ENCODE data around the gene PCDHGC3.

The PCDHGC3 gene

GRCh38 chr5:141485321-141486055 lies 9.7 kb downstream of the PCDHGC3 start:
- DNase-seq: no peak

DNA sequence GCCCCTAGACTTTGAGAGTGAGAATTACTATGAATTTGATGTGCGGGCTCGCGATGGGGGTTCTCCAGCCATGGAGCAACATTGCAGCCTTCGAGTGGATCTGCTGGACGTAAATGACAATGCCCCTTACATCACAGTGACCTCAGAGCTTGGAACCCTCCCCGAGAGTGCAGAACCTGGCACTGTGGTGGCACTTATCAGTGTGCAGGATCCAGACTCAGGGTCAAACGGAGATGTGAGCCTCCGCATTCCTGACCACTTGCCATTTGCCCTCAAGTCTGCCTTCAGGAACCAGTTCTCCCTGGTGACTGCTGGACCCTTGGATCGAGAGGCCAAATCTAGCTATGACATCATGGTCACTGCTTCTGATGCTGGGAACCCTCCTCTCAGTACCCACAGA lies 10.3 kb downstream of the PCDHGC3 start:
- DNase-seq: no peak

GRCh38 chr5:141487131-141487530 lies 11.4 kb downstream of the PCDHGC3 start:
- DNase-seq: no peak

DNA sequence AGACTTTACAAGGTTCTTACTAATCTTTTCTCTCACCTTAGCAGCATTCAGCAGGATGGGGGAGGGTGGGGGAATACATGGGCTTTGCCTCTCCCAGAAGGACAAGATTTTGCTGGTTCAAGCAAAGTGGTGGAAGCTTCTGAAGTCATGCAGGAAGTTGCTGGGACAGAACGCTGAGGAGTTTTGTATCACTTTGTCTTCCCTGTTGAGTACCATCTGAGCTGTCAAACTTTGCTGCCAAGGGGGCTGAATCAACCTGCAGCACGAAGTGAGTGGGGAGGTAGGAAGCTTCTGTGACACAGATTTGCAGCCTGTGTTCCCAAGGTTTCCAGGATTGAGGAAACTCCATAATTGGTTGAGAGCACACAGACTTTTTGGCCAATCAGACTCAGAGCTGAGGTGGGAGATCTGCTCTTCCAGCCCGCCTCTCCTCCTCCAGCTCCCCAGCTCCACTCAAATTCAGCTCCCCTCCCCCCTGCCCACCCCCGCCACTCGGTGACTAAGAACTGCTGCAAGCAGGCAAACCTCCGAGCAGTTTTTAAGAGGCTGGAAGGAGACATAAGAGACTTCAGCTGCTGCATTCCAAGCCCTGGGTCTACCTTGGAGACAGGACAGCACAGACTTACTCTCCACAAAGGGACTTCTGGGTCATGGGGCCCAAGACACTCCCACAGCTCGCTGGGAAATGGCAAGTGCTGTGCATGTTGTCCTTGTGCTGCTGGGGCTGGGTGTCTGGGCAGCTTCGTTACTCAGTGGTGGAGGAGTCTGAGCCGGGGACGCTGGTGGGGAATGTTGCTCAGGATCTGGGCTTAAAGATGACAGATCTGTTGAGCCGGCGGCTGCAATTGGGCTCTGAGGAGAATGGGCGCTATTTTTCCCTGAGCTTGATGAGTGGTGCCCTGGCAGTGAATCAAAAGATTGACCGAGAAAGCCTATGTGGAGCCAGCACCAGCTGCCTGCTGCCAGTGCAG lies 13.1 kb downstream of the PCDHGC3 start, which contains the start of gene PCDHGC5:
TSS of gene PCDHGC5 (plus strand) at position 491 of the 971 bp plus-strand sequence. CDS start at position 651, 160 bp downstream.
- DNase-seq: peak; percentile 79

DNA sequence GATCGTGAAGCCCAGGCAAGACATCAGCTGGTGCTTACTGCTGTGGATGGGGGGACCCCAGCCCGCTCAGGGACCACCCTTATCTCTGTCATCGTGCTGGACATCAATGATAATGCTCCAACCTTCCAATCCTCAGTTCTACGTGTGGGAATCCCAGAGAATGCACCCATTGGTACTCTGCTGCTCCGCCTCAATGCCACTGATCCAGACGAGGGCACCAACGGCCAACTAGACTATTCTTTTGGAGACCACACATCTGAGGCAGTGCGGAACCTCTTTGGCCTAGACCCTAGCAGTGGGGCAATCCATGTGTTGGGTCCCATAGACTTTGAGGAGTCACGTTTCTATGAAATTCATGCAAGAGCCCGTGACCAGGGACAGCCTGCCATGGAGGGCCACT lies 14.1 kb downstream of the PCDHGC3 start:
- no peak for DNase-seq

DNA sequence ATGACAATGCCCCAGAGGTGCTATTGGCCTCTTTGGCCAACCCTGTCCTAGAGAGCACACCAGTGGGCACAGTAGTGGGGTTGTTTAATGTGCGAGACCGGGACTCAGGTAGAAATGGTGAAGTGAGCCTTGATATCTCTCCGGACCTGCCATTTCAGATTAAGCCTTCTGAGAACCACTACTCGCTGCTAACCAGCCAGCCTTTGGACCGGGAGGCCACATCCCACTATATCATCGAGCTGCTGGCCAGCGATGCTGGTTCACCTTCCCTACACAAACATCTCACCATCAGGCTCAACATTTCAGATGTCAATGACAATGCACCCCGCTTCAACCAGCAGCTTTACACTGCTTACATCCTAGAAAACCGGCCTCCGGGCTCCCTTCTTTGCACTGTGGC lies 14.5 kb downstream of the PCDHGC3 start:
- DNase-seq: no peak

DNA sequence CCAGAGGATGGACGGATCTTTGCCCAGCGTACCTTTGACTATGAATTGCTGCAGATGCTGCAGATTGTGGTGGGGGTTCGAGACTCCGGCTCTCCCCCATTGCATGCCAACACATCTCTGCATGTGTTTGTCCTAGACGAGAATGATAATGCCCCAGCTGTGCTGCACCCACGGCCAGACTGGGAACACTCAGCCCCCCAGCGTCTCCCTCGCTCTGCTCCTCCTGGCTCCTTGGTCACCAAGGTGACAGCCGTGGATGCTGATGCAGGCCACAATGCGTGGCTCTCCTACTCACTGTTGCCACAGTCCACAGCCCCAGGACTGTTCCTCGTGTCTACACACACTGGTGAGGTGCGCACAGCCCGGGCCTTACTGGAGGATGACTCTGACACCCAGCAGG lies 15.0 kb downstream of the PCDHGC3 start:
- DNase-seq: no peak

DNA sequence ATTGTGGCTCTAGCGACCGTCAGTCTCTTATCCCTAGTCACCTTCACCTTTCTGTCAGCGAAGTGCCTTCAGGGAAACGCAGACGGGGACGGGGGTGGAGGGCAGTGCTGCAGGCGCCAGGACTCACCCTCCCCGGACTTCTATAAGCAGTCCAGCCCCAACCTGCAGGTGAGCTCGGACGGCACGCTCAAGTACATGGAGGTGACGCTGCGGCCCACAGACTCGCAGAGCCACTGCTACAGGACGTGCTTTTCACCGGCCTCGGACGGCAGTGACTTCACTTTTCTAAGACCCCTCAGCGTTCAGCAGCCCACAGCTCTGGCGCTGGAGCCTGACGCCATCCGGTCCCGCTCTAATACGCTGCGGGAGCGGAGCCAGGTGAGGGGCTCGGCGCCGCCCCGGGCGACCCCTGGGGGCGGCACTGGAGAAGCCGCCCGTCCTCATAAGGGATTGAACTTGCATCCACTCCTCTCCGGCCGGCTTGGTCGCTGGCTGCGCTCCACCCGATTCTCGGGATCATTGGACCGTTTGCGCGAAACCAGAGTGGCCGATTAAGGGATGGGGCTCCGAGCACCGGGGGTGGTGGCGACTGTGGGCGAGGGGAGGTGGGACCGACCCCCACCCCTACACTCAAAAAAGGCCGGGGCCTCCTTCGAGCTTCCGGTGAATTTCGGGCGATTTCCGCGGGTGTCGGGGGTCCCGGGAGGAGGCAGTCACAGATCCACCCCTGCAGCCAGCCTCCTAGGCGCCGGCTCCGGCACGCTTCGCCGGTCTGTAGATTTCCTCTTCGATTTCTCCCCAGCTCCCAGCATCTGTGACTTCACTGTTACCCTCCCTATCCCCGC lies 15.8 kb downstream of the PCDHGC3 start:
- no peak for DNase-seq

GRCh38 chr5:141492168-141492885 lies 16.6 kb downstream of the PCDHGC3 start:
- DNase-seq: no peak

- peak; percentile 67 for DNase-seq
Observed at GRCh38 chr5:141493500-141494422, 18.0 kb downstream of the PCDHGC3 start.

DNA sequence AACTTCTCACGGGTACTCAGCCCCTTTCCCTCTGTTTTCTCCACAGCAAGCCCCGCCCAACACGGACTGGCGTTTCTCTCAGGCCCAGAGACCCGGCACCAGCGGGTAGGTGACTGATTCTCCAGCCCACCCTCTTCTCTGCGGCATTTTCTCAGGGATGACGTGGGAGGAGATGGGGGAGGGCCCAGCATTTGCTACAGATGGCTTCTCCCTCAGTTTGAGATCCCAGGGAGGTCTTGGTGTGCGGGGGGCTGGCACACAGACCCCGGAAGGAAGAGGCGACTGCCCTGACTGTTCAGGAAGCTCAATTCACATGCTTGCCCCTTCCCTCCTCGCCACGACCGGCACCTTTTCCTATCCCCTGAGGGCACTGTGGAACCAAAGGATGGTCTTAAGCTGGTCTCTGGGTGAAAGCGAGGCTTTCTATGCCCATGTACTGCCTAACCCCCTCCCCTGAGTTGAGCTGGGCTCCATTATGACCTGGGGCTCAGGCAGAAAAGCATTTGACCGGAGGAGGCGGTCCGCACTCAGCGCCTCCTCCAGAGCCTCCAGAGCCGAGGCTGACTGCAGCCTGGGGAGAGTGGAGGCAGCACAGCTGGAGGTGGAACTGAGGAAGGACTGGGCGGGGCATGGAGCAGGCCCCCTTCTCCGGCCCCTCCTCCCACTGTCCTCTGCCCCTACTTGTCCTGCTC lies 19.1 kb downstream of the PCDHGC3 start:
- DNase-seq: no peak

DNA sequence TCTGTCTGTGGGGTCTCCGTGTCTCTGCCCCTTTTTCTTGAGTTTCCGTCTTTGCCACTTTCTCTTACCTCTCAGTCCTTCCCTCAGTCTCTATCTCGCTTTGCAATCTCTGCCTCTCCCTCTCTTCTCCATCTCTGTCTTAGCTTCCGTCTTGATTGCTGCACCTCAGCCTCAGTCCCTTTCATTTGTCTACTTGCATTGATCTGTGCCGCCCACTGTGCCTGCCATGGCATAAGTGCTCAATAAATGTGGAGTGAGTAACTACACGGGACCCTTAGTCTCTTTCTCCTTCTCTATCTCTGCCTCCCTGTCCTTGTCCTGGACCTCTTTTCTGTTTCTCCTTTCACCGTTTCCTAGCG lies 19.7 kb downstream of the PCDHGC3 start:
- DNase-seq: no peak

DNA sequence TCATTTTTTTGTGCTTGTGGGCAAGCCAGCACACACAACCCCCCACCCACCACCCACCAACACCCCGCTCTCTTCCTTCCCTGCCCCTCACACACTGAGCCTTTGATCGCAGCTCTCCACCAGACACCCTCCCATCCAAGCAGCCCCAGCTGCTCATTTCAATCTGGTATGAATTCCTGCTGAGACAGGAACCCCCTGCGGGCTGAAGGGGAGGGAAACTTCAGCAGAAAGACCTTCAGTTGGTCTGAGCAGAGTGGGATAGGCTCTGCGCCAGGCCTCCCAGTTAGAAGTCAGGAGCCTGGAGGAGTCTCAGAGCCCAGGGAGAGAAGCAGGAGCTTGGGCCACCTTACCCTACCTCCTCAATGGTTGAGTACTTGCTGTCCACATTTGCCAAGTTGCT lies 20.3 kb downstream of the PCDHGC3 start:
- no peak for DNase-seq

GRCh38 chr5:141501761-141502160 lies 26.0 kb downstream of the PCDHGC3 start:
- DNase-seq: no peak

- DNase-seq: no peak
Observed at GRCh38 chr5:141503681-141504080, 27.9 kb downstream of the PCDHGC3 start.

DNA sequence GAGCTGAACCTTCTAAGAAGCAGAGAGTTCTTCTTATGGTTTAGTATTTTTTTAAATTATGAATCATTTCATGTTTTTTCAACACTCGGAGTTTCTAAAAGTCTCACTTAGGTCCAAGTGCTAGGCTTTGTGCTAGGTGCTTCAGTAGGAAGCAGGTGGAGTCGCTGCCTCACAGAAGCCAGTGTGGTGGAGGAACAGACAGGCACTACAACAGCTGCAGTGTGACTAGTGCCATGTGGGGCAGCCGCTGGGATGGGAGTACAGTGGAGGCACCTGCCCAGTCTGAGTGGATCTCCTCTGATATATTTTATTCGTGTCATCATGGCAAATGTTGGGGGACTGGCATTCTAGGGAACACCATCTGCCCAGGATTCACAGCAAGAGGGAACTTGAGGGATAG lies 28.4 kb downstream of the PCDHGC3 start:
- no peak for DNase-seq

- DNase-seq: no peak
Observed at GRCh38 chr5:141506381-141507155, 30.8 kb downstream of the PCDHGC3 start.

GRCh38 chr5:141507387-141508091 lies 31.8 kb downstream of the PCDHGC3 start:
- no peak for DNase-seq

- no peak for DNase-seq
Observed at GRCh38 chr5:141508440-141508797, 32.7 kb downstream of the PCDHGC3 start.

Measured in midbrain (tissue), 1 donor.